Body of pancreas (tissue), 4 donors: ENCODE data around the gene LIX1L.

Experiments used
- CTCF ChIP-seq, 7 experiments: fragments of 450-650 bp in 4 of 7; fragments of 200-600 bp in 3 of 7; sonication (generic) in 3 of 7; IDR thresholded peaks; one replicate each; pipeline ENCODE4 v1.5.1; 2016 to 2019; ENCODE audit warnings: antibody characterized with exemption in 7 of 7
- POLR2A ChIP-seq, 3 donors: fragments of 450-650 bp; IDR thresholded peaks; one replicate each; pipeline ENCODE4 v1.6.1; 2016; ENCODE audit warnings: antibody characterized with exemption in 3 of 3, mild to moderate bottlenecking in 2 of 3

- TF ChIP-seq CTCF (IDR thresholded peaks at IDR 0.05) (no peak), POLR2A (IDR thresholded peaks at IDR 0.05) (no peak)
Observed at GRCh38 chr1:145961109-145961424, 3.2 kb upstream of the LIX1L start.
